Coronary artery (tissue), 2 donors: ENCODE results near the gene CACNA1C.

Experiments
- DNase-seq: peaks from one replicate; pipeline ENCODE4 v3.0.0-alpha.2; 2017; ENCODE audit warnings: low spot score
- H3K27ac ChIP-seq, 2 donors: fragments of 200-600 bp; sonication (generic); one replicate each; pipeline ENCODE4 v1.5.1; 2016 to 2019
- H3K4me3 ChIP-seq: fragments of 200-600 bp; sonication (generic); 2 replicates; pipeline ENCODE4 v1.5.1; 2016; ENCODE audit warnings: mild to moderate bottlenecking, moderate library complexity
- TF ChIP-seq, protein P1 (sequence below): fragments of 200-600 bp; sonication (generic); IDR thresholded peaks from one replicate; pipeline ENCODE4 v1.5.1; 2019; ENCODE audit warnings: antibody characterized with exemption

The CACNA1C gene

DNA sequence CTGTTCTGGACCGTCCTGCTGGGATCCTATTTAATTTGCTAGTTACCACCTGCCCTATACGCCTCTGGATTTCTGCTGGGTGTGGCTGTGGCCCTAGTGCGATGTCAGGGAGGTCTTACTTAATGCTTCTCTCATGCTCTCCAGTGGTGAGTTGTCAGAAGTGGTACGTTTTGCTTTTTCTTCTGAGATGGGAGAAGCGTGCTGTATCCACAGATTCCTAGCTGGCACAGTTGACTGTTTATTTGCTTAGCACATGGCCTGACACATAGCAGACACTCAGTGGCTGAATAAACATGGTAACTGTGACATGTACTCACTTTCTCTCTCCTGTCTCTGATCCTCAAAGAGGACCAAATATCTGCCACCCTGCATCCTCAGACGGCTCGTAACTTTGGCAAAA lies 107.3 kb downstream of the CACNA1C start:
- TF ChIP-seq, protein P1, sequence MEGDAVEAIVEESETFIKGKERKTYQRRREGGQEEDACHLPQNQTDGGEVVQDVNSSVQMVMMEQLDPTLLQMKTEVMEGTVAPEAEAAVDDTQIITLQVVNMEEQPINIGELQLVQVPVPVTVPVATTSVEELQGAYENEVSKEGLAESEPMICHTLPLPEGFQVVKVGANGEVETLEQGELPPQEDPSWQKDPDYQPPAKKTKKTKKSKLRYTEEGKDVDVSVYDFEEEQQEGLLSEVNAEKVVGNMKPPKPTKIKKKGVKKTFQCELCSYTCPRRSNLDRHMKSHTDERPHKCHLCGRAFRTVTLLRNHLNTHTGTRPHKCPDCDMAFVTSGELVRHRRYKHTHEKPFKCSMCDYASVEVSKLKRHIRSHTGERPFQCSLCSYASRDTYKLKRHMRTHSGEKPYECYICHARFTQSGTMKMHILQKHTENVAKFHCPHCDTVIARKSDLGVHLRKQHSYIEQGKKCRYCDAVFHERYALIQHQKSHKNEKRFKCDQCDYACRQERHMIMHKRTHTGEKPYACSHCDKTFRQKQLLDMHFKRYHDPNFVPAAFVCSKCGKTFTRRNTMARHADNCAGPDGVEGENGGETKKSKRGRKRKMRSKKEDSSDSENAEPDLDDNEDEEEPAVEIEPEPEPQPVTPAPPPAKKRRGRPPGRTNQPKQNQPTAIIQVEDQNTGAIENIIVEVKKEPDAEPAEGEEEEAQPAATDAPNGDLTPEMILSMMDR = no peak
- no peak for DNase-seq
- Histone ChIP-seq H3K27ac (peak overlapping the region; percentile 62 to 85), H3K4me3 (no peak overlapping the region)

DNA sequence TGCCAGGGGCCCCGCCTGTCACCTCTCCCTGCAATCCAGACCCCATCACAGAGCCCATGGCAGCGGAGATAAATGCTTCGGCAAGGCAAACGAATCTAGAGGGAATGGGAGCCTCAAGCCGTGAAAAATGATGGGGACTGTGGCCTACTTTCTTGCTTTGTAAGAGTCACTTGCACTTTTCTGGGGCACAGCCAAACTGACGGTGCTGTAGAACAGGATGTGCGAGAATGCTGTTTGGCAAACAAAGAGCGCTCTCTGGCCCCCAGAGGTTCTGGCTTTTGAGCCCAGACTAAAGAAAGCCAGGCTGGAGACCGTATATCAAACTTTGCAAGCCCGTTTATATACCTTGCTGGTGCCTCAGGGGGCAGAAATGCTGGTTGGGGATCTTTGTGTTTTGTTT lies 108.7 kb downstream of the CACNA1C start:
- TF ChIP-seq, protein P1 = no peak
- H3K4me3 ChIP-seq = peak overlapping the region; percentile 25
- H3K27ac ChIP-seq = peak overlapping the region; percentile 85 to 92
- DNase-seq = no peak

DNA sequence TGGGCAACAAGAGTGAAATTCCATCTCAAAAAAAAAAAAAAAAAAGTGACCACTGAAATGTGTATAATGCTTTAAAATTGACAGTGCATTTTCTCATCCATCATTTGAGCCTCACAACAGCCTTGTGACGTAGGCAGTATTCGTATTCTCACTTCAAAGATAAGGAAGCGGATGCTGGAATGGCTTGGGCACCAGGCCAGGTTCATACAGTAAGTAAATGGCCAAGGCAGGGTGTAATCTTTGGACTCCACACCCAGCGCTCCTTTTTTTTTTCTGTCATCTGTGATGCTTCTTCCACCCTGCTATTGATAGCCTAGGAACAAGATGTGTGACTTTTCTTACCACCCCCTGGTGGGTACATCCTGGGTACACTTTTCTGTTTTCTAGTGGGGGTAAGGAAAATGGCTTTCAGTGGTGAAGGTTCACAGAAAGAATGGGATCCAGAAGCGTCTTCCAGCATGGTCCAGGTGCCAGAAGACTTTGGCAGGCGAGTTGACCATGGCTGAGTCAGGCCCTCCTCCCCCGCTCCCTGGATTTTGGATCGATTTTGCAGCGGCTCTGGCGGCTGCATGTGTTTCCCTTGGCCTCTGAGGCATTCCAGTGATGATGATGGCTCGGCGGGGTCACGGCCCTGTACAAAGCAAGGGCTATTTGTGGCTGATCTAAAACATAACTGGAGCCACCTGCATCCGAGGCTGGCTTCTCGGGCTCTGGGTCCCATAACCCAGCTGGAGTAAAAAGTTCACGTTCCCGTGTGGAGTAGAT lies 110.6 kb downstream of the CACNA1C start:
- H3K27ac ChIP-seq = peak overlapping the region; percentile 85 to 92
- DNase-seq = peak; percentile 95
- peak overlapping the region; percentile 12 for H3K4me3 ChIP-seq
- TF ChIP-seq, protein P1 = no peak

DNA sequence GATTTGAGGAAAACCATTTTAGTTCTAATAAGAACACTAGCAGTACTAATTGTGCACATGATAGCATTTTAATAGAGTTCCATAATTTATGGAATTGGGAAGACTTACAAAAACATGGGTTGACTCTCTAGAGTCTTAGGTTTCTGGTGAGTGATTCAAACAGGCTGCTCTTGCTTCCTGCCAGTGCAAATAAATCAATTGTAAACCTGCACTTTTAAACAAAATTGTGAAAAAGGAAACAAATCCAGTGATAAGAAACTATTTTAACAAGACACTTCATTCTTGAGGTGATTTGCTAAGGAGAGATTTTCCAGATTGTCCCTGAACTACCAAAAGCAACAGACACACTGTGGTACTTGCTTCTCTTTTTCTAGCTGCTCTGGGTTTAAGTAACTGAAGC lies 112.2 kb downstream of the CACNA1C start:
- no peak for DNase-seq
- peak overlapping the region; percentile 85 to 92 for H3K27ac ChIP-seq
- TF ChIP-seq, protein P1 = no peak
- H3K4me3 ChIP-seq = no peak overlapping the region

DNA sequence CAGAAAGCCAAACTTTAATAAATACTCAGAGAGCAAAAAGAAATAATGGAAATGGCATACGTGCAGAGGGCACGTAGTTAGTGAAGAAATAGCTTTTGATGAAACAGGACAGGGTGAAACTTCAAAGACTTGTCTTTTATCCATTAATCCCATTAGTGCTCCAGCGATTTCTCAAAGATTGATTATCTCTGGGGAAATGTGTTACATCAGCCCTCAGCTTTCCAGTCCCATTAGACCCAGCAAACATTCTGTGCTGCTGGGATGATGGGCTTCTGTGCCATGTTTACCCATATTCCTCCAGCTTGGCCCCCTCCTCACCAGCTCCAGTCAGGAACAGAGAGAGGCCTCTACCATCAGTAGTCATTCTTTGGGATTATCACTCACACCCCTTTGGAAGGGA lies 113.1 kb downstream of the CACNA1C start:
- H3K27ac ChIP-seq = peak overlapping the region; percentile 11 to 92
- DNase-seq = no peak
- TF ChIP-seq, protein P1 = no peak
- H3K4me3 ChIP-seq = no peak overlapping the region

DNA sequence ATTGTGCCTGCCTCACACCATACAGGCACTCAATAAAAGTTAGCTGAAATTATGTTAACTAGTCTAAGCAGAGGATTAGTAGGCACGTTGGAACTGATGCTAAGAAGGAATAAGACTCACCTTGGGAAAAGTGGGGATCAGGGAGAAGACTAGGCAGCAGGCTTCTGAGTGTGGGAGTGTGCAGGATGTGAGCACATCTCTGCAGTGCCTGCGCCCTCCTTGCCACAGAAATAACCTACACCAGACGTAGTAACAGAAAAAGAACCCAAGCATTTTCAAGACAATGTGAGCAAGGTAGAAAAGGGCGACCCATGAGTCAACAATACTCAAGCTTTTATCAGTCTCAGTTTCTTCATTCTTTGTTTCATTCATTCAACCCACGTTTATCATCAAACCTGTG lies 113.9 kb downstream of the CACNA1C start:
- Histone ChIP-seq H3K4me3 (no peak overlapping the region), H3K27ac (no peak overlapping the region)
- TF ChIP-seq, protein P1 = no peak
- DNase-seq = no peak

DNA sequence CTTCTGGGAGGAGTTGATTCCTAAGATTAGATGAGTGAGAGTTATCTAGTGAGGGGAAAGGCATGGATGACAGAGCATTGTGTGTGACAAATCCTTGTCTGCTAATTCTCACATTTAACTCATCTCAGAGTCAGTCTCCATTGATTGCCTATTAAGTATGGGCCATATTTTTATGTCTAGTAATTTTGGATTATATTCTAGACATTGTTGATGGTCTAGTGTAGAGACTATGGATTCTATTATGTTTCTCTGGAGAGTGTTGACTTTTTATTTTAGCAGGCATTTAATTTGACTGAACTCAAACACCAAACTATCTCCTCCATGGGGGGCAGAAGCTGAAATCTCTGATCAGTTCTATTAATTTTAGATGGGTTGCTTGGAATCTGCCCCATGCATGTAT lies 114.4 kb downstream of the CACNA1C start:
- Histone ChIP-seq H3K4me3 (no peak overlapping the region), H3K27ac (no peak overlapping the region)
- no peak for DNase-seq
- TF ChIP-seq, protein P1 = no peak
